Thyroid gland (tissue), 4 donors: ENCODE data around the gene GLCCI1. TPM values are rescaled to one million over a fixed set of nuclear protein-coding genes. Genes with fewer than 3 reads are reported as not detected.

Experiments
- DNase-seq, 2 donors: peaks; one replicate each; pipeline ENCODE4 v3.0.0-alpha.2; 2019
- H3K27ac ChIP-seq, 3 donors: fragments of 200-600 bp; sonication (generic); 1 replicate in 2 of 3; 2 replicates in 1 of 3; pipeline ENCODE4 v1.5.1; 2016 to 2019; ENCODE audit warnings: mild to moderate bottlenecking in 1 of 3, moderate library complexity in 1 of 3
- H3K27me3 ChIP-seq: fragments of 200-600 bp; sonication (generic); one replicate; pipeline ENCODE4 v1.5.1; 2019
- H3K36me3 ChIP-seq, 2 donors: fragments of 200-600 bp; sonication (generic); one replicate each; pipeline ENCODE4 v1.5.1; 2016 to 2019
- H3K4me1 ChIP-seq, 2 donors: fragments of 200-600 bp; sonication (generic); one replicate each; pipeline ENCODE4 v1.5.1; 2017 to 2019
- H3K4me3 ChIP-seq, 3 donors: fragments of 200-600 bp; sonication (generic); replicated peaks in 1 of 3; 1 replicate in 2 of 3; 2 replicates in 1 of 3; pipeline ENCODE4 v1.5.1; 2016; ENCODE audit warnings: mild to moderate bottlenecking in 1 of 3
- H3K9me3 ChIP-seq: fragments of 200-600 bp; sonication (generic); one replicate; pipeline ENCODE4 v1.5.1; 2017
- CTCF ChIP-seq, 6 experiments: fragments of 200-600 bp in 3 of 6; fragments of 450-650 bp in 3 of 6; sonication (generic) in 3 of 6; IDR thresholded peaks; one replicate each; pipeline ENCODE4 v1.5.1; 2016 to 2019; ENCODE audit warnings: antibody characterized with exemption in 6 of 6, mild to moderate bottlenecking in 2 of 6, inconsistent platforms in 1 of 6, moderate library complexity in 1 of 6
- POLR2A ChIP-seq, 2 donors: fragments of 450-650 bp; IDR thresholded peaks; one replicate each; pipeline ENCODE4 v1.6.1; 2017; ENCODE audit warnings: antibody characterized with exemption in 2 of 2, mild to moderate bottlenecking in 2 of 2, moderate library complexity in 1 of 2
- WGBS, 2 donors: methylation state at CpG; one replicate each; pipeline ENCODE4 v1.1.5; 2017; 5-methylcytosine and 5-hydroxymethylcytosine counted together
- intact Hi-C: fragments of 100-400 bp; cut with DNase I; formaldehyde crosslinking; loops from one replicate; pipeline ENCODE4 v1.15.1; 2023
- total RNA-seq, 4 donors: library from RNA; depleted of rRNA; stranded (reverse); fragments of >200 nt; gene quantifications; one replicate each; pipeline ENCODE4 v1.2.3, GENCODE V29; 2016

GLCCI1 gene
- total RNA-seq, 4 donors from 2014 or later, result 64.1 to 115 (median 68.9) TPM

DNA sequence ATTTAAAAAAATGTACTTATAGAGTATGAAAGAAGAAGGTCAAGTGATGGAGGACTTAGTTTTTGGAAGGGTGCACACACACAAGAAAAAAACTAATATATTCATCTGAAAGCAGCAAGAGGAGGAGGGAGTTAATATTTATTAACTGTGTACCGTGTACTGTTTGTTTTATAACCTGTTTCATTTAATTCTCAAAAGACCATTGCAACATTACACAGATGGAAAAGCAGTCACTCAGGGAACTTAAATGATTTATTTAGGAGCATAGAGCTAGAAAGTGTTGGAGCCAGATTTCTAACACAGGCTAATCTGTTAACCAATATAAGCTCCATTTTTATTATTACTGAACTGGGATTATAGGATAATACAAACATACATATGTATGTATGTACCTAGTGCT, 36.7 kb downstream of the GLCCI1 start:
- Histone ChIP-seq H3K27me3 (no peaks in the 10 kb centered on the region), H3K9me3 (no peaks in the 10 kb centered on the region), H3K4me3 (no peak overlapping the region), H3K36me3 (peaks cover 10 to 20% of the 10 kb centered on the region in 2 donors), H3K27ac (no peak overlapping the region), H3K4me1 (peaks cover 0 to 6% of the 10 kb centered on the region in 2 donors)
- 39 to 44% methylated on average over 1 of the region's 1 CpG for WGBS, 2 donors
- no peak for DNase-seq
- intact Hi-C loops, result no loop called here
- no peak for TF ChIP-seq POLR2A (IDR thresholded peaks at IDR 0.05)
- no peak for TF ChIP-seq CTCF (IDR thresholded peaks at IDR 0.05)

DNA sequence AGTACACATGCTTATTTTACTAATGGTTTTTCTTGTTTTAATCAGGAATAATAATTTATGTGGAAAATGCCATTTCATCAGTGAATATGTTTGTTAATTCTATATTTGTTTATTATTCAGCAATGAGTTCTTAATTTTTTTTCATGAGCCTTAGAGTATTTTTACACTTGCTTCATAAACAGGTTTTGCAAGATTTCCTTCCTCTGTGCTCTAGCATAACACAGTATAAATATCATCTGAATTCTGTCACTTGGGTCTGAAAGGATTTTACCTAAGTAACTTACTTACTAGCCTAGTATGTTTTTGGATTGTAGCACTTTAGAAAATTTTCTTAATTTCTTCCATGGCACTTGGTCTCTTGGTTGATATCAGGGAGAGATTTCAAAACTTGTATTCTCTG, 45.8 kb downstream of the GLCCI1 start:
- DNase-seq, result no peak
- no peaks in the 10 kb centered on the region for H3K9me3 ChIP-seq
- no peaks in the 10 kb centered on the region for H3K36me3 ChIP-seq
- H3K27me3 ChIP-seq, result no peaks in the 10 kb centered on the region
- TF ChIP-seq CTCF (IDR thresholded peaks at IDR 0.05), result no peak
- no peak for TF ChIP-seq POLR2A (IDR thresholded peaks at IDR 0.05)
- intact Hi-C loops, result no loop called here
- H3K4me1 ChIP-seq, result peaks cover 9 to 12% of the 10 kb centered on the region in 2 donors
- no peak overlapping the region for H3K4me3 ChIP-seq
- H3K27ac ChIP-seq, result peak overlapping the region in 1 of 3 donors; percentile 52

GRCh38 chr7:8015100-8015745, 46.6 kb downstream of the GLCCI1 start:
- Histone ChIP-seq H3K9me3 (no peaks in the 10 kb centered on the region), H3K27ac (peak overlapping the region in 1 of 3 donors; percentile 52), H3K4me1 (peaks cover 9 to 12% of the 10 kb centered on the region in 2 donors), H3K36me3 (no peaks in the 10 kb centered on the region), H3K27me3 (no peaks in the 10 kb centered on the region), H3K4me3 (no peak overlapping the region)
- TF ChIP-seq POLR2A (IDR thresholded peaks at IDR 0.05) (no peak), CTCF (IDR thresholded peaks at IDR 0.05) (no peak)
- intact Hi-C loops, result no loop called here
- no peak for DNase-seq
- WGBS, 2 donors, result 83 to 90% methylated on average over 1 of the region's 1 CpG

GRCh38 chr7:8015746-8016120, 47.1 kb downstream of the GLCCI1 start:
- Histone ChIP-seq H3K36me3 (no peaks in the 10 kb centered on the region), H3K27ac (no peak overlapping the region), H3K4me1 (peaks cover 9 to 12% of the 10 kb centered on the region in 2 donors), H3K4me3 (no peak overlapping the region), H3K27me3 (no peaks in the 10 kb centered on the region), H3K9me3 (no peaks in the 10 kb centered on the region)
- intact Hi-C loops, result no loop called here
- DNase-seq, result no peak
- WGBS, 2 donors, result 97% methylated on average over 4 of the region's 4 CpGs
- no peak for TF ChIP-seq POLR2A (IDR thresholded peaks at IDR 0.05)

DNA sequence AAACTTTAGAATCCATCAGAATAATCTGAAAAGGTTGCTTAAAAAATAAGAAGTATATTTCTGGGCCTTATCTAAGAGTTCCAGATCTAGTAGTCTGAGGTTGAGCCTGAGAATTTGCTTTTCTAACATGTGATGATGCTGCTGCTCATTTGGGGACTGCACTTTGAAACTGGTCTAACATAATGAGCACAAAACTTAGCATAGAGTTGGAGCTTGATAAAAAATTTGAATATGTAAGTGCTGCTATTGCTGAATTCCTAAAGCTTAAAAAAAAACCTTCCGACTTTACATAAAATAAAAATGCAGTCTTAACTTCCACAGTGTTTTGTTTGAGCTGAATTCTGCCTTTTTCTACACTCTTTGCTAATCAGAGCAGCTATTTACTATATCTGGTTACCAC, 48.8 kb downstream of the GLCCI1 start:
- Histone ChIP-seq H3K4me3 (no peak overlapping the region), H3K27me3 (no peaks in the 10 kb centered on the region), H3K4me1 (peaks cover 9 to 12% of the 10 kb centered on the region in 2 donors), H3K27ac (no peak overlapping the region), H3K36me3 (peaks cover 0 to 2% of the 10 kb centered on the region in 2 donors), H3K9me3 (no peaks in the 10 kb centered on the region)
- DNase-seq, result no peak
- intact Hi-C loops, result no loop called here
- WGBS, 2 donors, result 93 to 100% methylated on average over 1 of the region's 1 CpG
- TF ChIP-seq CTCF (IDR thresholded peaks at IDR 0.05) (no peak), POLR2A (IDR thresholded peaks at IDR 0.05) (no peak)
